Measurements from ENCODE around the gene DCTN4. TPM values are rescaled to one million over a fixed set of nuclear protein-coding genes. Genes with fewer than 3 reads are reported as not detected.

Gene DCTN4
- total RNA-seq, 1 experiment from 2014 or later, result 51.9 TPM

DNA sequence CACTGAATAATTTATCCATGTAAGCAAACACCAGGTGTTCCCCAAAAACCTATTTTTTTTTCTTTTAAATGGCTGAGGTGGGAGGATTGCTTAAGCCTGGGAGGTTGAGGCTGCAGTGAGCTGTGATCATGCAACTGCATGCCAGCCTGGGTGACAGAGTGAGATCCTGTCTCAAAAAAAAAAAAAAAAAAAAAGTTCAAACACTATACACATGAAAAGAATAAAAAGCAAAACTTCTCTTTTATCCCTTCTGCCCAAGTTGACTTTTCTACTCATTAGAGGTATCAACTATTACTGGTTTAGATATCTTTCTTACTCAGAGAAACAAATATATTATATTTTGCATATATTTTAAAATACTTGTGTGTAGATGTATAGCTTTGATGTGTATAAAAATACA is 17.8 kb downstream of the DCTN4 start:
- CTCF ChIA-PET, result no interaction called here
- H3K36me3 Mint-ChIP-seq (ENCODE audit: insufficient read depth, unreplicated experiment), result peaks cover 6% of the 10 kb centered on the region

DNA sequence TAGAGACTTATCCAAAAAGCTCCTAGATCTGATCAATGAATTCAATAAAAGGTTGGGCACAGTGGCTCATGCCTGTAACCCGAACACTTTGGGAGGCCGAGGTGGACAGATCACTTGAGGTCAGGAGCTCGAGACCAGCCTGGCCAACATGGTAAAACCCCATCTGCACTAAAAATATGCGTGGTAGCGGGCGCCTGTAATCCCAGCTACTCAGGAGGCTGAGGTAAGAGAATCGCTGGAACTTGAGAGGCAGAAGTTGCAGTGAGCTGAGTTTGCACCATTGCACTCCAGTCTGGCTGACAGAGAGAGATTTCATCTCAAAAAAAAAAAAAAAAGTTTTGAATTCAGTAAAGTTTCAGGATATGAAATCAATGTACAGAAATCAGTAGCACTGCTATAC is 20.0 kb downstream of the DCTN4 start:
- H3K4me1 Mint-ChIP-seq (ENCODE audit: low read depth, unreplicated experiment), result peaks cover 17% of the 10 kb centered on the region

More for the DNA sequence above, 17.8 kb downstream of the DCTN4 start:
- no TSS peak for BruUV-seq (replicated peaks)
- no peak for DNase-seq
- Mint-ChIP-seq H3K4me1 (ENCODE audit: low read depth, unreplicated experiment) (peaks cover 17% of the 10 kb centered on the region), H3K27me3 (ENCODE audit: unreplicated experiment) (no peaks in the 10 kb centered on the region), H3K27ac (ENCODE audit: unreplicated experiment) (no peak overlapping the region), H3K9me3 (ENCODE audit: low read depth, unreplicated experiment) (no peaks in the 10 kb centered on the region), H3K4me3 (ENCODE audit: low read depth, unreplicated experiment) (no peak overlapping the region)
- TF ChIP-seq CTCF (IDR thresholded peaks at IDR 0.05; ENCODE audit: unreplicated experiment), result no peak
- intact Hi-C loops (cut with micrococcal nuclease; ENCODE audit: unreplicated experiment), result no loop called here

GRCh38 chr5:150734579-150735384 is 24.0 kb downstream of the DCTN4 start:
- no peak overlapping the region for H3K4me3 Mint-ChIP-seq (ENCODE audit: low read depth, unreplicated experiment)
- peaks cover 20% of the 10 kb centered on the region for H3K36me3 Mint-ChIP-seq (ENCODE audit: insufficient read depth, unreplicated experiment)
- H3K4me1 Mint-ChIP-seq (ENCODE audit: low read depth, unreplicated experiment), result peaks cover 17% of the 10 kb centered on the region
- BruUV-seq (replicated peaks), result no TSS peak
- no peak for DNase-seq
- no peak overlapping the region for H3K27ac Mint-ChIP-seq (ENCODE audit: unreplicated experiment)
- H3K9me3 Mint-ChIP-seq (ENCODE audit: low read depth, unreplicated experiment), result no peaks in the 10 kb centered on the region
- intact Hi-C loops (cut with micrococcal nuclease; ENCODE audit: unreplicated experiment), result no loop called here
- TF ChIP-seq CTCF (IDR thresholded peaks at IDR 0.05; ENCODE audit: unreplicated experiment), result no peak
- H3K27me3 Mint-ChIP-seq (ENCODE audit: unreplicated experiment), result no peaks in the 10 kb centered on the region
- CTCF ChIA-PET, result interaction anchor here (1.4 kb wide), 1 partner anchor 34 kb away, joined by 4 read pairs; the partner anchor contains the start of gene RBM22

More for the DNA sequence above, 20.0 kb downstream of the DCTN4 start:
- intact Hi-C loops (cut with micrococcal nuclease; ENCODE audit: unreplicated experiment), result no loop called here
- no peak overlapping the region for H3K27ac Mint-ChIP-seq (ENCODE audit: unreplicated experiment)
- CTCF ChIA-PET, result no interaction called here
- H3K27me3 Mint-ChIP-seq (ENCODE audit: unreplicated experiment), result no peaks in the 10 kb centered on the region
- H3K4me3 Mint-ChIP-seq (ENCODE audit: low read depth, unreplicated experiment), result no peak overlapping the region
- no peak for DNase-seq
- no peak for TF ChIP-seq CTCF (IDR thresholded peaks at IDR 0.05; ENCODE audit: unreplicated experiment)
- peaks cover 6% of the 10 kb centered on the region for H3K36me3 Mint-ChIP-seq (ENCODE audit: insufficient read depth, unreplicated experiment)
- H3K9me3 Mint-ChIP-seq (ENCODE audit: low read depth, unreplicated experiment), result no peaks in the 10 kb centered on the region
- BruUV-seq (replicated peaks), result no TSS peak

DNA sequence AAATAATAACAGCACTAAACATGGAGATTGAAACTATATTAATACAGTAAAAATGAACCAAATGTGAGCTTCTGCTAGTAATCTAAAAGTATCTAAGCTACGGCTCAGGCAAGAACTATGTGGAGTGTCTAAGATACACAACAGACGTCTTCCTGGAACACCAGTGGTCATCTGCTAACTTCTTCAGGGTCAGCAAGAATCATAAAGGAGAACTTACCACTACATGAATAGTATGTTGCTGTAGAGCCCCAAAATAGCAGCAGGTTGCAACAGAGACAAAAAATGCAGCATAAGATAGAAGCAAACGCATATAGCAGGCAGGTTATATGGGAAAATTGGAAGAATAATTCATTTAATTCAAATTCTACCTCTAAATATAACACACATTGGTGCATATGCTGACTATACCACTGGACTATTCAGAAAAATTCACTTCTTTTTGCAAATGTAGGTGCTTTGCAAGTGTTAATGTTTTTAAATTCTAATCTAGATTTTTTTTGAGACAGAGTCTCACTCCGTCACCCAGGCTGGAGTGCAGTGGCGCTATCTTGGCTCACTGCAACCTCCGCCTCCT is 27.1 kb downstream of the DCTN4 start:
- no TSS peak for BruUV-seq (replicated peaks)
- no peak for DNase-seq
- no peaks in the 10 kb centered on the region for H3K9me3 Mint-ChIP-seq (ENCODE audit: low read depth, unreplicated experiment)
- no peak overlapping the region for H3K27ac Mint-ChIP-seq (ENCODE audit: unreplicated experiment)
- TF ChIP-seq CTCF (IDR thresholded peaks at IDR 0.05; ENCODE audit: unreplicated experiment), result no peak
- peaks cover 3% of the 10 kb centered on the region for H3K4me1 Mint-ChIP-seq (ENCODE audit: low read depth, unreplicated experiment)
- intact Hi-C loops (cut with micrococcal nuclease; ENCODE audit: unreplicated experiment), result no loop called here
- CTCF ChIA-PET, result no interaction called here
- no peaks in the 10 kb centered on the region for H3K27me3 Mint-ChIP-seq (ENCODE audit: unreplicated experiment)
- peaks cover 33% of the 10 kb centered on the region for H3K36me3 Mint-ChIP-seq (ENCODE audit: insufficient read depth, unreplicated experiment)
- no peak overlapping the region for H3K4me3 Mint-ChIP-seq (ENCODE audit: low read depth, unreplicated experiment)
